PC-9 (cell line): ENCODE measurements around the gene RUFY4.

ENCODE experiments used
- CTCF ChIP-seq: fragments of 200-600 bp; sonication (generic); conservative IDR thresholded peaks from 2 replicates; pipeline ENCODE4 v1.6.1; 2017; ENCODE audit warnings: mixed run types, antibody characterized with exemption, mild to moderate bottlenecking, moderate library complexity
- EZH2 ChIP-seq: fragments of 200-600 bp; sonication (generic); IDR thresholded peaks from 2 replicates; pipeline ENCODE4 v1.8.0; 2017; ENCODE audit warnings: antibody characterized with exemption, low read depth

- TF ChIP-seq CTCF (no peak), EZH2 (no peak)
Measured at GRCh38 chr2:218081695-218082094, 12.6 kb downstream of the RUFY4 start.
